Fibroblast of pulmonary artery (primary cell): Measurements from ENCODE around the gene CDADC1.
"Not testable (repeated sequence)": the region's sequence is repeated elsewhere in the genome, so short reads cannot be mapped to it uniquely, and the experiment has no call there.

Experiments used
- DNase-seq: peaks from one replicate; pipeline ENCODE4 v3.0.0-alpha.2; 2010; ENCODE audit warnings: low read depth
- H3K4me3 ChIP-seq: replicated peaks from 2 replicates; pipeline ENCODE4 v1.5.1; 2011; ENCODE audit warnings: low read depth, mild to moderate bottlenecking, control low read depth, low read length, moderate library complexity
- TF ChIP-seq, protein P1 (sequence below): IDR thresholded peaks from 2 replicates; pipeline ENCODE4 v1.5.1; 2011; ENCODE audit warnings: mild to moderate bottlenecking, control low read depth, low read length, inconsistent platforms; ENCODE audit errors: missing control alignments

CDADC1 gene

DNA sequence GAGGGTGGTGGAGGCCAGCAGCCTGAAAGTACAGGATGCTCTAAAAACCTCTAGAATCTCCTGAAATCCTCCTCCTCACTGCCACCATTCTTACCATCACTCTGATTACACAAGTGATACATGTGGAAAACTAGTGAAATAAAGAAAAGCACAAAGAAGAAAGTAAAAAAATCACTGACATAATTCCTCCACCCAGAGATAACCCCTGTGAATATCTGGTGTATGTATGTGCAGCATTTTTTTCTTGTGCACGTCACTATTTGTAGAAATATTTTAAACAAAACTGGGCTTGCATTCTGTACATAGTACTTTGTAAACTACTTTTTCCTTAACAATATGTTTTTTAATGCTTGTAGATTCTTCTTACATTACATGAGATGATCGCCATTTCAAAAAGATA lies 73.2 kb downstream of the CDADC1 start:
- TF ChIP-seq, protein P1, sequence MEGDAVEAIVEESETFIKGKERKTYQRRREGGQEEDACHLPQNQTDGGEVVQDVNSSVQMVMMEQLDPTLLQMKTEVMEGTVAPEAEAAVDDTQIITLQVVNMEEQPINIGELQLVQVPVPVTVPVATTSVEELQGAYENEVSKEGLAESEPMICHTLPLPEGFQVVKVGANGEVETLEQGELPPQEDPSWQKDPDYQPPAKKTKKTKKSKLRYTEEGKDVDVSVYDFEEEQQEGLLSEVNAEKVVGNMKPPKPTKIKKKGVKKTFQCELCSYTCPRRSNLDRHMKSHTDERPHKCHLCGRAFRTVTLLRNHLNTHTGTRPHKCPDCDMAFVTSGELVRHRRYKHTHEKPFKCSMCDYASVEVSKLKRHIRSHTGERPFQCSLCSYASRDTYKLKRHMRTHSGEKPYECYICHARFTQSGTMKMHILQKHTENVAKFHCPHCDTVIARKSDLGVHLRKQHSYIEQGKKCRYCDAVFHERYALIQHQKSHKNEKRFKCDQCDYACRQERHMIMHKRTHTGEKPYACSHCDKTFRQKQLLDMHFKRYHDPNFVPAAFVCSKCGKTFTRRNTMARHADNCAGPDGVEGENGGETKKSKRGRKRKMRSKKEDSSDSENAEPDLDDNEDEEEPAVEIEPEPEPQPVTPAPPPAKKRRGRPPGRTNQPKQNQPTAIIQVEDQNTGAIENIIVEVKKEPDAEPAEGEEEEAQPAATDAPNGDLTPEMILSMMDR: no peak
- peak; percentile 30 for DNase-seq
- no peak overlapping the region for H3K4me3 ChIP-seq

DNA sequence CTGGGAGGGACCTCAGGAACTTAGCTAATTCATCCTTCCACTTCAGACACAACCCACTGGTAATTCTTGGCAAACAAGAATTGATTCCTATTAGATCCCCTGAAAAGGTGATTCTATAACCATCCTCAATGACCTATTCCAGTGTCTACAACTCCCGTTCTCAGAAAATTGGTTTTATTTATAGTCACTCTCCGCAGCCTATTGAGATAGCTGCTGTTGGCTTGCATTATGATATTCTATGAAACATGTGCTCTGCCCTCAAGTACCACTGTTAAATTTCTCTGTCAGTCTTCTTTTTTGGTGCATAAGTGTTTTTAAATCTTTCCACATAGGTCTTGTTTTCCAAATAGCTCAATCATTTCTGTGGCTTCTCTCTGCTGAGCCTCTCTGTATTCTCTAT lies 75.0 kb downstream of the CDADC1 start:
- TF ChIP-seq, protein P1: no peak
- H3K4me3 ChIP-seq: no peak overlapping the region
- DNase-seq: no peak

DNA sequence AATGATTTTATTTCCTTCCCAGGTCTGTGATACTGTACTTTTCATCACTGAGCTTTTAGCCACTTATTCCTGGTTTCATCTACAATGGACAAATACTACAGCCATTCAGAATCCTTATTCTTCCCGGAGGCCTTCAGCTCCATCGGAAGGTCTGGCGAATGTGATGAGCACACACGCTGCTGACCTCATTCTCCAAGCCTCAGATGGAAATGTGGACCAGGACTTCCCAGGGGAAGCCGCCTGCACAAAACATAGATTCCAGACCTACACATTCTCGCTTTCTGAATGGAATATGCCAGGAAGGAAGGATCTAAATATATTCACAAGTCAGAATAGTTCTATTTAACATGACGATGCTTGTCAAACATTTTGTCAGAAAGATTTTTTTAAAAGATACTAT lies 75.6 kb downstream of the CDADC1 start:
- TF ChIP-seq, protein P1: no peak
- DNase-seq: no peak
- H3K4me3 ChIP-seq: no peak overlapping the region

DNA sequence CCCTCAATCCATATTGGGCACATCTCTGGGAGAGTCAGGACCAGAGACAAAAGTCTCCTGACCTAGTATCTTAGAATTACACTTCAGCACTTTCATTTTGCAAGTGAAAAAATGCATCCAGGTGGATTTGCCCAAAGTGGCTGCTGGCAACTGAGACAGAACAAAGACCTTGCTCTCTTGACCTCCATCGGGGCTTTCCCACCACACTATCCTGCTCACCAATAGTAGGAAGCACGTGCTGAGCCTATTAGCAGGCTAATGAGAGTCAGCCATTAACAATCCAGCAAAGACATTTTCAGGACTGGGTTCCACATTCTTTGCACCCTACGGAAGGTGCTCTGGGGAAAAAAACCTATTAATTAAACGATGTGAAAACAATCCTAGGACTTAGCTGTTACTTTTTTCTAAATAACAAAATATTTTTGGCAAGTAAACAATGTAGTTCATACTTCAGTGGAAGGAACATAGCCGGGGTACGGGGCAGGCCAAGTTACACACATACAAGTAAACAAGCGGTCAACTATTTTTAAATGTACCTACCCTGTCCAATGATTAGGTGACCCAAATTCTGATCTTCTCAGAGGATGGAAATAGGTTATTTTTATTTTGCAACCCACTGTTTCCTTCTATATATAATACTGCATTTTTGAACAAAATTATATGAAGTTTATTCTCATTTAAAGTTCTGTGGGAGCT lies 78.6 kb downstream of the CDADC1 start:
- TF ChIP-seq, protein P1: no peak
- H3K4me3 ChIP-seq: no peak overlapping the region
- no peak for DNase-seq

DNA sequence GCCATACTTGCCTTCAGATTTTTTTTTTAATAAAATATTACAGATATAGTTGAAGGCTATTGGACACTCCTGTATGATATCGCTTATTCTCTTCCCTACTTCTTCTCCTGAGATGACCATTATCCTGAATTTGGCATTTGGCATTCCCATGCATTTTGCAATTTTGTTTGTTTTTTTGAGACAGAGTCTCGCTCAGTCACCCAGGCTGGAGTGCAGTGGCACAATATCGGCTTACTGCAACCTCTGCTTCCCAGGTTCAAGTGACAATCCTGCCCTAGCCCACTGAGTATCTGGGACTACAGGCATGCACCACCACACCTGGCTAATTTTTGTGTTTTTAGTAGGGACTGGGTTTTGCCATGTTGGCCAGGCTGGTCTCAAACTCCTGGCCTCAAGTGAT lies 79.4 kb downstream of the CDADC1 start:
- H3K4me3 ChIP-seq, DNase-seq: not testable (repeated sequence)

DNA sequence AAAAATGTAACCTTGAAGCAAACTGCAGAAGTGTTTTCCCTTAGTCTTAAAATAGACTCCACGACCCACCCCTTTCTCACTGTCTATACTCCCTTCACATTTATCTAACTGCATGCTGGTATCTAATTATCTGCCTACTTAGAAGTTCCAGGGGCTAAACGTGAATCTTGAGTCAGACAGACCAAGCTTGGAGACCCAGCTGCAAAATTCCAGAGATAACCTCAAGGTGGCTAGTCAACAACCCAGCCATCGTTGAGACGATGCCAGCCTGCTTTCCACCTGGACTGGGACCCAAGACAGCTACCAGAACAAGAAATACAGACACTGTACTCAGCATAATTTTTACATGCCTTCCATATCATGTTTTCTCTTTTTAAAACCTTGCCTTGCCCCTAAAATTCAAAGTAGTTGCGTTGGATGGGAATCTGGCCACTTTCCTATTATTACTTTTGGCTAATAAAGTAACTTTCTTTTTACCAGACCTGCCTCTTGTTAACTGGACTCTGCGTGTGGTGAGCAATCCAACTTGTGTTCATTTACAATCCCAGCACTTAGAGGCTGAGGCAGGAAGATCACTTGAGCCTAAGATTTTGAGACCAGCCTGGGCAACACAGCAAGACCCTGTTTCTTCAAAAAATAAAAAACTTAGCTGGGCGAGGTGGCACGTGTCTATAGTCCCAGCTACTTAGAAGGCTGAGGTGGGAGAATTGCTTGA lies 82.3 kb downstream of the CDADC1 start:
- no peak overlapping the region for H3K4me3 ChIP-seq
- TF ChIP-seq, protein P1: no peak
- DNase-seq: no peak

DNA sequence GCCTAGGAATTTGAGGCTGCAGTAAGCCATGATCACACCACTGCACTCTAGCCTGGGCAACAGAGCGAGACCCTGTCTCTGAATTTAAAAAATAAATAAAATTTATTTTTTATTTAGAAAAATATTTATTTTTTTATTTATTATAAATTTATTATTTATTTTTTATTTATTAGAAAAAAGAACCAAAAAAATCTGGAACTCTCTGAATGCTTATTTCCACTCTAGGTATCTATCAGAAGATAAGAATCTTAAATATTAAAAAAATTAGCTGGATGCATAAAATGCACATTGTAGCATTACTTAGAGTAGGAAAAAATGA lies 82.8 kb downstream of the CDADC1 start:
- no peak overlapping the region for H3K4me3 ChIP-seq
- TF ChIP-seq, protein P1: no peak
- no peak for DNase-seq
